HG03108 (cell line): ENCODE results near the gene SH3PXD2A.
"Not testable (repeated sequence)": the region's sequence is repeated elsewhere in the genome, so short reads cannot be mapped to it uniquely, and the experiment has no call there.

Experiments
- ATAC-seq: cut with Tn5 transposase; IDR thresholded peaks from one replicate; pipeline ENCODE4 v1.9.1; 2021; ENCODE audit warnings: moderate library complexity; ENCODE audit not compliant: unreplicated experiment

The SH3PXD2A gene

GRCh38 chr10:103671126-103671895 is 184.1 kb downstream of the SH3PXD2A start:
- ATAC-seq: no peak

GRCh38 chr10:103669944-103670343 is 185.4 kb downstream of the SH3PXD2A start:
- ATAC-seq: no peak

GRCh38 chr10:103669243-103669929 is 186.0 kb downstream of the SH3PXD2A start:
- ATAC-seq: no peak

- no peak for ATAC-seq
Observed at GRCh38 chr10:103668351-103669242, 186.8 kb downstream of the SH3PXD2A start.

- no peak for ATAC-seq
Observed at GRCh38 chr10:103667356-103667755, 188.0 kb downstream of the SH3PXD2A start.

- ATAC-seq: no peak
Observed at GRCh38 chr10:103666762-103667150, 188.6 kb downstream of the SH3PXD2A start.

GRCh38 chr10:103666087-103666761 is 189.2 kb downstream of the SH3PXD2A start:
- no peak for ATAC-seq

- no peak for ATAC-seq
Observed at GRCh38 chr10:103665162-103665889, 190.1 kb downstream of the SH3PXD2A start.

- no peak for ATAC-seq
Observed at GRCh38 chr10:103663802-103664201, 191.6 kb downstream of the SH3PXD2A start.

GRCh38 chr10:103663236-103663635 is 192.1 kb downstream of the SH3PXD2A start:
- no peak for ATAC-seq

- ATAC-seq: not testable (repeated sequence)
Observed at GRCh38 chr10:103662704-103663103, 192.7 kb downstream of the SH3PXD2A start.

- ATAC-seq: no peak
Observed at GRCh38 chr10:103661198-103661950, 194.0 kb downstream of the SH3PXD2A start.

- ATAC-seq: peak; percentile 22
Observed at GRCh38 chr10:103660364-103661197, 194.8 kb downstream of the SH3PXD2A start.

GRCh38 chr10:103659674-103660363 is 195.6 kb downstream of the SH3PXD2A start:
- peak; percentile 86 for ATAC-seq

GRCh38 chr10:103658049-103658577 is 197.3 kb downstream of the SH3PXD2A start:
- ATAC-seq: no peak

- ATAC-seq: no peak
Observed at GRCh38 chr10:103657061-103657591, 198.2 kb downstream of the SH3PXD2A start.

- no peak for ATAC-seq
Observed at GRCh38 chr10:103654925-103655324, 200.5 kb downstream of the SH3PXD2A start.
